ENCODE results near the gene P2RY6.

The P2RY6 gene

DNA sequence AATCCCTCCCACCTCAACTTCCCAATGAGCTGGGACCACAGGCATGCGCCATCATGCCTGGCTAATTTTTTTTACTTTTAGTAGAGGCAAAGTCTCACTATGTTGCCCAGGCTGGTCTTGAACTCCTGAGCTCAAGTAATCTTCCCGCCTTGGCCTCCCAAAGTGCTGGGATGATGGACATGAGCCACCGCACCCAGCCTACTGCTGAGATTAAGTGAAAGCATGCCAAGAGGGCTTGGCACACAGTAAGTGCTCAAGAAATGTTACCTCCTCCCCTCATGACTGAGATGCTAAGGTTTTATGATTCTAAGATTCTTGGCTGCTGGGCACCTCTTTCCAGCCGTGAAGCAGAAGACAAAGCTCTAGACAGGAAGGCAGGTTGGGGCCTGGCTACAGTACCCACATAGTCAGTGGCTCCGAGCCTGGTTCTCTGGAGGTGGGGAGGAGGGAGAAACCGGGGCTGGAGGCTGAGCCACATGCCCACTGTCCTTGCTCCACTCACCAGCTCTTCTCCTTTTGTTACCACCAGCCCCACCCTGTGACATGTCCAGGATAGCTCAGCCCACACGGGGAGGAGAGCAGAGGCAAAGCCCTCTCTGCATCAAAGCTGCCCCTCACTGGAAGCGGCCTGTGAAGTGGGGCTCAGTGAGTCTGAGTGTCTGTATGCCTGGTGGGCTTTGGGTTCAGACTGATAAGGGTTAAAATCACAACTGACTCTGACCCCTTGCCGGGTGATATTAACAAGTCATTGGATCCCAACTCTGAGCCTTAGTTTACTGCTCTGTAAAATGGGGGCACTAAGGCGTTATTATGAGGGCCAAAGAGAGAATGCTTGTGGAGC, 48.8 kb downstream of the P2RY6 start:
- no peak for DNase-seq

- peak in 1 of 2 donors; percentile 67 for DNase-seq
Observed at GRCh38 chr11:73321604-73322381, 49.7 kb downstream of the P2RY6 start.

GRCh38 chr11:73322382-73323306, 50.5 kb downstream of the P2RY6 start:
- DNase-seq: no peak

GRCh38 chr11:73323464-73323863, 51.3 kb downstream of the P2RY6 start:
- DNase-seq: no peak

DNA sequence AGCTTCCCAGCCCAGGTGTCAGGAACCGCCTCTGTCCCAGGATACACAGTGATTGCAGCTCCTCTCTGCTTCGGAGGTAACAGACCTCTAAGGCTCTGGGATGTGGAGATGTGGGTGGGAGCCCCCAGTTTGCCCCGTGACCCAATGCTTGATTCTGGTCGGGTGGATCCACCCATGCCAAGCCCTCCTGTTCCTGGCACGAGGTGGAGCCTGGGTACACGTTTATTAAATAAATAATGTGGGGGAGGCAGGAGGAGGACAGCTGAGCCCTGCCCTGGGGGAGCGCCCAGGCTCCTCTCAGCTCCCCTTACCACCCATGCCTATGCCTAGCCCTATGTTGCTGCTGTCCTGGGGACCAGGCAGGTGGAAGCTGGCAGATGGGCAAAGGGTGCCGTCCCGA, 52.0 kb downstream of the P2RY6 start:
- DNase-seq: no peak

- DNase-seq: no peak
Observed at GRCh38 chr11:73324665-73325035, 52.5 kb downstream of the P2RY6 start.

DNA sequence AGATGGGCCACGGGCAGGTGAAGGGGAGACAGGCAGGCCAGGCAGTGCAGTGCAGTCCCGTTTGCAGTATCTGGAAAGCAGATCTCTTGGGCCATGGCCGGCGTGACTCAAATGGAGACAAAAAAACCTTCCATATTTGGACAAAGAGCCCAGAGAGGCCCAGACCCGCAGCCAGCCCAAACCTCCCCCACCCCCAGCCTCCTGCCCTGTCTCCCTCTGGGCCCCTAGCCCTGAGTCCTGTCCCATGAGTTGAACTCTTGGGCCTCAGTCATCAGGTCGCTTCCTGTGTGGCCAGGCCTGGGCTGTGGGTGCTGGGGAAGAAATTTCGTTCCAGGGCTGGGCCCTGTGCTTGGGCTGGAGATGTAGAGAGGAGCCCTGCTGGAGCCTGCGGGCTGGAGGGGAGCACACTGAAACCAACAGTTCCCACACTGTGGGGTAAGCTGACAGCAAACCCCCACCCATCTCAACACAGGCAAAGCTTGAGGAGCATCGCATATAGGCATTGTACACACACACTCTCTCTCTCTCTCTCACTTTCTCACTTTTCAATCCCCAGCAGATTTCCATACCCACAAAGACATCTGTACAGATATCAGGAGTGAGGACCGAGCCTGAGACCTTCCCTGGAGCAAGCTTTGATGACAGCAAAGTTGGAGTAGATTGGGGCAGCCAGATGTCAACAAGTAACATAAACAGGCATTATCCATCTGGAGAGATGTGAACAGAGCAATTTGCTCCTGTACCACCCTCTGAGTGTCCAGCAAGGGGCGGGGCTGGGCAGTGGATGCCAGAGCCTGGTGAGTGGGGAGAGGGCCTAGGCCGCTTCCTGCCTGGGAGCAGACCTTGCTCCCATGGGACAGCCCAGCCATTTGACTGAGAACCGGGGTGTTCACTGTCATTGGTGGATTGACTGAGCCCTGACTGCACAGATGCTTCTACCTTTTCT, 53.2 kb downstream of the P2RY6 start:
- DNase-seq: no peak

DNA sequence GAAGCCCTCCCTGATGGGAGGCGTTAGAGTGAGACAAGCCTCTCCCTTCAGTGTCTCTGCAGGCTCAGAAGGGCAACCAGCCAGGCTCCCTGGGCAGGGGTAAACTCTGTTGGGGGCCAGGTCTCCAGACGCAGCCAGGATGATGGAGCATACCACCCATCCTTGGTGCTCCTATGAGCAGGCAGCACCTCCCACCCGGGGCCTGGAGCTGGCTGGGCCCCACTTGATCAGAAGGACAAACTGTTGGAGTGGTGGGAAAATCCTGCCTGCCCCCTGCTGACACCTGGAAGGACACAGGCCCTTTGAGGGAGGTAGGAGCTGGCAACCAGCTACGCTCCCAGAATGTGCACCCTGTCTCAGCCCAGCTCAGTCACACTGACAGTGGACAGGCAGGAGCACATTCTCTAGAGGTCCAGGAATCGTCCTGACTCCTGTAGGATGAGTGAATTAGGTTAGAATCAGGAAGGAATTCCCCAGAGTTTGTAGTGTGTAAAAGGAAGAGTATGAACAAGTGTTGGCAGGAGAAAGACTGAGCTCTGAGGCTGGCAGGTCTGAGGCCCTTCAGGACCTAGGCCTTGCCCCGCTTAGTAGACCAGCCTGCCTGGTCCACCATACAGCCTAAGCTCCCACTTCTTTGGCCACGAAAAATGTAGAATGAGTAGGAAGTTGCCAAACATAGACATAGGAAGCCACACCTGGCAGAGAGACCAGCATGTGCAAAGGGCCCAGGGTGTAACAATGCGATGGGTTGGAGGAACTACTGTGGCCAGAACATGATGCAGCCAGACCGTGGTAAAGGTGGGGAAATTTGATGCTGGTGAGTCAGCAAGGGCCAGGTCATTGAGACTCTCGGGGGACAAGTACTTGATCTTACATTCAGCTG, 55.0 kb downstream of the P2RY6 start:
- DNase-seq: no peak

DNA sequence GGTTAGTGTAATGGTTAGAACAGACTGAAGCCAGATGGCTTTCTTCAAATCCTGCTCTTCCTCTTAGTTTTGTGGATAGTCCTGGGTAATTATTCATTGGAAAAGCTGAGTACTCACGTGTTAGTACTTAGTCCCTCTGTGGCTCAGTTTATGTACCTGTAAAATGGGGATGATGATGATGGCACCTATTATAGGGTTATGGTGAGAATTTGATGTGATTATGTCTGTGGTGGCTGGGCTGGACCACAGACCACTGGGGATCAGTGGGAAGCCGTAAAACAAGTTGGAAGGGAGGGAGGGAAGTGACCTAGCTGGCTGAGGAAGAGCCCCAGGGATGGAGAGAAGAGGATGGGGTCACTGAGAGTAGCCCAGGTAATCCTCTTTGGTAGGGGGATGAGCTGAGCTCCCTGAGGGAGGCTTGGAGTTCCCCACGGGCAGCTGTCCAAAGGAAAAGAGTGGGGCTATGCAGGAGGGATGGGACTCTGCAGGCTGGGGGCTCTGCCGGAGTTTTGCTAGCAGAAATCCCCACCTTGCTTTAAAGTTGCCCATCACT, 55.8 kb downstream of the P2RY6 start:
- DNase-seq: no peak

DNA sequence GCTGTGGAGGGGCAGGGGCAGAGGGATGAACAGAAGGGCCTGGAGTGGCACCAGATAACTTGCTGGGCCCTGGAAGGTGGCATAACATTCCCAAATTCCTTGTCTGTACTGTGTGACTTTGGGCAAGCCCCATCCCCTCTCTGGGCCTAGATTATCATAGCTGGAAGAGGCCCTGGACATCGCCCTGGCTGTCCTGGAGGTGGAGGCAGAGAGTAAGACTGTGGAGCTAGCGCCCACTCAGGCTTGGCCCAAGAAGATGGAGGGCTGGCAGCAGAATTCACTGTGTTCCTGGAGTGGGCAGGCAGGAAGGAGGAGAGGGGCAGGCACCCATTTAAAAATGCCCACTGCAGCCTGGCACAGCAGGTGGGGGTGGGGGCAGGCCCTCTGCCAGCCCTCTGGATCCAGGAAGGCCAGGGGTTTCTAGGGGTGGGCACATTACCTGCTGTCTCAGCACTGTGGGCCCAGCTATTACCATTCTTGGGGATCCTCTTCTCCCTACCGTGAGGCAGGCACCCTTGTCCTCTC, 58.5 kb downstream of the P2RY6 start:
- no peak for DNase-seq

DNA sequence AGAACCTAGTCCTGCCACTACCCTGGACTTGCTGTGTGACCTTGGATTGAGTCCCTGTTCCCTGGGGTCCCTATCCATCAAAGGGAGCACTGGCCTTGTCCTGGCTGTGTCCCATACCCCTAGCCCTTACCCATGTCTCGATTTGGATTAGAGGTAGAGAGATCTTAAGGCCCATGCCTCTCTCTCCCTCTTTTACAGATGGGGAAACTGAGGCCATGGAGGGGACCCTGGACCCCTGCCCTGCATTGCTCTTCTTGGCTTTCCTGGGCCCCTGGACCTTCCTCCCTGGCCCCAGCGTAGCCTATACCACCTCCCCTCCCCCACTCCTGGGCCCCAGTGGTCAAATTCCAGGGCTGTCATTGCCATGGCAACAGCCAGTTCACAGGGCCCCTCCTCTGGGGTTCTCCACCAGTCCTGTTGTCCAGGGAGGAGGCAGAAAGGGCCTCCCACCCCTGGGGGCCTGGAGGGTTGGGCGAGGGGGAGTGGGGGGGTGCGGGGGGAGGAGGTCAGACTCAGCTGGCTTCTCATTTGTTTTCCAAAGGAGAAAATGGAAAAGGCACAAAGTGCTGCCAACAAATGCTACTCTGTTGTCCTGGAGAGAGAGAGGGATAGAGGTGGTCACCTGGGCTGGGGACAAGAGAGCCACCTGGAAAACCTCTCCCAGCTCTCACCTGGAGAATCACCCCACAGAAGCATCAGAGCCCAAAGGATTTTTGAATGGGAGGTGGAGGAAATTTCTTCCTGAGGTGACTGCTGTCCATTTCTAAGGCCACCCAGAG, 59.2 kb downstream of the P2RY6 start:
- no peak for DNase-seq

DNA sequence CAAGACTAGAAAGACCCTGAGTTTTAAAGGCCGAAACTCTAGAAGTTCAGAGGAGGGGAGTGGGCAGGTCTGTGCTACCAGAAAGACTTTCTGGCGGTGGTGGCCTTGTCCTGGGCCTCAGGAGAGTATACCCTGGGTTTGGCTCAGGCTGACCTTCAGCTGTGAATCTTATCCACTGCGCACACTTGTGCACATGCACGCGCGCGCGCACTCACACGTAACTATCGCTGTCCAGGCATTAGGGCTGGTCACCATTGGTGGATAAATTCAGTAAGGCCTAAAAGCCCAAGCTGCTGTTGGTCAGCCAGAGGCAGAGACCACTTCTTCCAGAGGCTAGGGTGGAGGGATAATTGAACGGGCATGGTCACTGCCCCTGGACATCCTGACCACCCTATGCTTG, 61.0 kb downstream of the P2RY6 start:
- no peak for DNase-seq

GRCh38 chr11:73333640-73334383, 61.7 kb downstream of the P2RY6 start:
- no peak for DNase-seq

GRCh38 chr11:73334384-73335203, 62.5 kb downstream of the P2RY6 start:
- peak in 1 of 2 donors; percentile 9 for DNase-seq

GRCh38 chr11:73335204-73335923, 63.2 kb downstream of the P2RY6 start:
- peak; percentile 42 to 78 for DNase-seq

DNA sequence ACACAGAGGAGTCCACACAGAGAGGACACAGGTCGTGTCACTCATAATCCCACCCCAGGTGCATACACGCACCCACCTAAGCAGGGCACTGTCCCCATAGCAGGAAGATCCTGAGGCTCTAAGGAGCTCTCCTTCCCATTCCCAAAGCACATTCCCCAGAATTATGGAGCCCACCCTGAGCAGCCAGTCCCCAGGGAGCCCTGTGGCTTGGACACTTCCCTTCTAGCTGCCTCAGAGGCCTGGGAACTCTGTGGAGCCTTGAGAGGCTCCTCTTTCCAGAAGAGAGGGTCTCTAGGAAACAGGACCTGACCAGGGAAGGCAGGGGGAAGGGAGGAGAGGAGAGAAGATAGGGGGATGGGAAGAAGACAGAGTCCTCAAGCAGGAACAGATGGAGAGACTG, 65.7 kb downstream of the P2RY6 start:
- DNase-seq: no peak

DNA sequence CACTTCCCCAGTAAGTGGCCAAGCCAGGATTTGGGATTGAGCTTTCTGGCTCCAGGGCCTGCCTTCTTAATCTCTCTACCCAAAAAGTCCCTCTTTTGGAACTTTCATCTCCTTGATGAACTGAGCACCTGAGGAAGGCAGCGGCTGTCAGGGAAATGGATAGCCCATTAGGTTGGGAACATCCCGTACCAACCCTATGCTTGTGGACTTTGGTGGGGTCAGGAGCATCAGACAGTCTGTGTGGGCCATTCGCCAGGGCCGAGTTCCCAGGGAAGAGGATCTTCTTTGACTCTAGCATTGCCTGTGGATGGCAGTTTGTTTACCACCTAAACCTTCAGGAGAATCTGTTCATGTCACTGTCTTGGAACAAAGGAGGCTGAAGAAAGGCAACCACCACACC, 66.1 kb downstream of the P2RY6 start:
- DNase-seq: no peak

All from bone marrow (tissue), 2 donors.